Heart left ventricle (tissue), 16 donors: Measurements from ENCODE around the gene NEK2. TPM values are rescaled to one million over a fixed set of nuclear protein-coding genes. Genes with fewer than 3 reads are reported as not detected.

Experiments used
- ATAC-seq, 4 donors: fragments of 200-7000 bp; cut with Tn5 transposase; one replicate each; pipeline ENCODE4 v1.9.1; 2020 to 2022; ENCODE audit warnings: moderate library complexity in 4 of 4, mild to moderate bottlenecking in 3 of 4, moderate number of reproducible peaks in 1 of 4
- DNase-seq, 5 donors: peaks; one replicate each; pipeline ENCODE4 v3.0.0-alpha.2; 2020
- H3K27ac ChIP-seq, 12 donors: fragments of 200-600 bp; sonication (generic) in 4 of 12; one replicate each; pipeline versions ENCODE4 v1.5.0 to v1.8.0; 2016 to 2022; ENCODE audit warnings: mild to moderate bottlenecking in 2 of 12
- H3K27me3 ChIP-seq, 9 donors: fragments of 200-600 bp; sonication (generic) in 2 of 9; one replicate each; pipeline versions ENCODE4 v1.5.1 to v1.8.0; 2016 to 2022; ENCODE audit warnings: mild to moderate bottlenecking in 3 of 9
- H3K36me3 ChIP-seq, 9 donors: fragments of 200-600 bp; sonication (generic) in 2 of 9; one replicate each; pipeline versions ENCODE4 v1.5.0 to v1.8.0; 2018 to 2022; ENCODE audit warnings: mild to moderate bottlenecking in 2 of 9
- H3K4me1 ChIP-seq, 12 donors: fragments of 200-600 bp; sonication (generic) in 4 of 12; one replicate each; pipeline versions ENCODE4 v1.5.0 to v1.8.0; 2016 to 2022; ENCODE audit warnings: mild to moderate bottlenecking in 3 of 12
- H3K4me3 ChIP-seq, 12 donors: fragments of 200-600 bp; sonication (generic) in 4 of 12; one replicate each; pipeline versions ENCODE4 v1.5.0 to v1.8.0; 2017 to 2022; ENCODE audit warnings: mild to moderate bottlenecking in 9 of 12, moderate library complexity in 4 of 12
- H3K9me3 ChIP-seq, 12 donors: fragments of 200-600 bp; sonication (generic) in 4 of 12; one replicate each; pipeline versions ENCODE4 v1.5.0 to v1.8.0; 2016 to 2022; ENCODE audit warnings: mild to moderate bottlenecking in 1 of 12
- CTCF ChIP-seq, 12 donors: fragments of 200-600 bp; sonication (generic) in 4 of 12; IDR thresholded peaks; one replicate each; pipeline versions ENCODE4 v1.5.0 to v1.8.0; 2018 to 2022; ENCODE audit warnings: antibody characterized with exemption in 12 of 12, mild to moderate bottlenecking in 5 of 12
- POLR2A ChIP-seq, 2 donors: fragments of 450-650 bp; IDR thresholded peaks; one replicate each; pipeline ENCODE4 v1.6.1; 2017; ENCODE audit warnings: antibody characterized with exemption in 2 of 2, mild to moderate bottlenecking in 2 of 2, moderate library complexity in 2 of 2
- WGBS, 4 donors: extraction: QIAGEN DNeasy Blood & Tissue Kit in 2 of 4; methylation state at CpG; one replicate each; pipeline versions ENCODE4 v1.1.5 to v1.1.7; 2013 to 2018; 5-methylcytosine and 5-hydroxymethylcytosine counted together
- intact Hi-C, 10 donors: fragments of 100-400 bp; cut with DNase I; formaldehyde crosslinking; loops; one replicate each; pipeline versions ENCODE4 v1.11.1 to v1.14.2; 2022
- long read RNA-seq, 3 donors: library from polyadenylated mRNA; unstranded; transcript quantifications; one replicate each; pipeline ENCODE4 v2.0.0, GENCODE V29; 2020 to 2021
- polyA plus RNA-seq, 2 donors: library from polyadenylated mRNA; stranded (reverse); fragments of 200-250 nt; gene quantifications; one replicate each; pipeline ENCODE4 v1.2.3, GENCODE V29; 2013
- total RNA-seq, 9 donors: library from RNA; depleted of rRNA in 2 of 9; stranded (reverse); fragments of >200 nt in 2 of 9; fragmentation: NEBNext Ultra II Directional in 3 of 9; extraction: Animal tissue kit (Norgen Biotek cat#: 25700) in 3 of 9; gene quantifications; one replicate each; pipeline versions ENCODE4 v1.1.0 to v1.2.4, GENCODE V29; 2016 to 2023
- donor health status: ischemic (EF 13 %, LVEDD 7.1; RV severe dilation, severe dysfunction).
- donor health status: healthy with polysubstance abuse.
- donor health status: DM: no; HTN: yes; CAD: no.
- donor health status: DM: no; HTN: no; CAD: no.
- donor health status: ischemic (EF 25% LVEDD 6.9; RV normal size, moderate dysfunction).
- donor health status: ischemic (EF 25% LVEDD 5.7; RV mildly dilated, moderate dysfunction).
- donor health status: healthy.
- donor health status: DM: yes; HTN: yes; CAD: no.
- donor health status: ischemic (EF 35%, LVEDD 5.7; RV mildly dilated, moderate dysfunction).
- donor health status: nonischemic (EF 11% LVEDD 7.7; RV severe dilation, severe dysfunction).
- donor health status: DM: yes; HTN: yes; CAD: no.
- donor health status: PGD.
- donor health status: ischemic (EF 29% LVEDD 5.4; RV normal size, mild dysfunction).
- donor health status: nonischemic (EF 23%, LVEDD 6.1; RV moderate dilation, normal function).

The NEK2 gene
- total RNA-seq = 1 to 10 TPM in 1 of 9 donors, under 1 TPM in 4, not detected in 4; 0.16 to 2.5 (median 0.34) TPM
- under 1 TPM in 1 of 2 donors, not detected in 1; 0.10 TPM for polyA plus RNA-seq
- long read RNA-seq, donor 1 = 0 reads
- long read RNA-seq, donor 2 = 0 reads
- long read RNA-seq, donor 3, partial matches to known transcripts = 0 of 1 reads
- long read RNA-seq, donor 3, other reads (novel, unspliced or antisense) = 0 of 1 reads

GRCh38 chr1:211675230-211676105 lies at the start of gene NEK2:
NEK2 (minus strand) TSS chr1:211675621; CDS start chr1:211675479, 142 bp downstream.
- H3K4me1 ChIP-seq = peaks cover 0 to 20% (median 5%) of the 10 kb centered on the region in 12 donors
- DNase-seq (peak; percentile 87 to 93 (median 89)), ATAC-seq (peak; percentile 94 to 100 (median 99))
- intact Hi-C loops = loop anchor here in 2 of 10 donors (5.0 to 10.0 kb wide), 2 partner anchors 357 to 779 kb away; no protein-coding TSS in a partner anchor
- no peak within 1 kb of the TSS for H3K27ac ChIP-seq
- no peaks in the 10 kb centered on the region for H3K9me3 ChIP-seq
- 1% methylated on average over 57 to 58 of the region's 58 CpGs for WGBS, 4 donors
- H3K36me3 ChIP-seq = no peaks in the 10 kb centered on the region
- H3K27me3 ChIP-seq = no peaks in the 10 kb centered on the region
- H3K4me3 ChIP-seq = peak within 1 kb of the TSS; percentile 12 to 74 (median 59)
- TF ChIP-seq POLR2A (IDR thresholded peaks at IDR 0.05) (no peak), CTCF (IDR thresholded peaks at IDR 0.05) (no peak)

GRCh38 chr1:211724687-211725196 lies 49.3 kb upstream of the NEK2 start:
- TF ChIP-seq CTCF (IDR thresholded peaks at IDR 0.05) (no peak), POLR2A (IDR thresholded peaks at IDR 0.05) (no peak)
- H3K27me3 ChIP-seq = no peaks in the 10 kb centered on the region
- 44 to 48% (median 45%) methylated on average over 11 of the region's 11 CpGs for WGBS, 4 donors
- intact Hi-C loops = no loop called here
- H3K9me3 ChIP-seq = no peaks in the 10 kb centered on the region
- ATAC-seq (peak in 1 of 4 donors; percentile 52), DNase-seq (no peak)
- H3K27ac ChIP-seq = no peak overlapping the region
- H3K4me1 ChIP-seq = peaks cover 0 to 3% (median 0%) of the 10 kb centered on the region in 12 donors
- no peaks in the 10 kb centered on the region for H3K36me3 ChIP-seq
- H3K4me3 ChIP-seq = no peak overlapping the region

GRCh38 chr1:211723273-211723672 lies 47.9 kb upstream of the NEK2 start:
- TF ChIP-seq CTCF (IDR thresholded peaks at IDR 0.05) (no peak), POLR2A (IDR thresholded peaks at IDR 0.05) (no peak)
- ATAC-seq = no peak

More at GRCh38 chr1:211723273-211723672, 47.9 kb upstream of the NEK2 start:
- Histone ChIP-seq H3K9me3 (no peaks in the 10 kb centered on the region), H3K36me3 (no peaks in the 10 kb centered on the region), H3K4me3 (no peak overlapping the region), H3K4me1 (peaks cover 0 to 3% (median 0%) of the 10 kb centered on the region in 12 donors), H3K27ac (no peak overlapping the region), H3K27me3 (no peaks in the 10 kb centered on the region)
- 89 to 98% (median 93%) methylated on average over 5 of the region's 5 CpGs for WGBS, 4 donors
- DNase-seq = no peak
- intact Hi-C loops = no loop called here
